WTC11 (cell line): ENCODE results near the gene TOX2. TPM values are rescaled to one million over a fixed set of nuclear protein-coding genes. Genes with fewer than 3 reads are reported as not detected.

Source experiments
- ATAC-seq: fragments of 200-7000 bp; cut with Tn5 transposase; 2 replicates; pipeline ENCODE4 v1.10.0; 2021; ENCODE audit warnings: mild to moderate bottlenecking, moderate library complexity
- CTCF ChIA-PET: fragments of 300-600 bp; sonication (Branson Sonifier 250); formaldehyde crosslinking; loops from one replicate; lab custom pipeline; 2021; ENCODE audit warnings: antibody characterized with exemption; lab: Charles Lee
- POLR2A ChIA-PET: fragments of 350-600 bp; sonication (Branson Sonifier 250); formaldehyde crosslinking; loops from one replicate; lab custom pipeline; 2021; ENCODE audit warnings: antibody characterized with exemption; lab: Charles Lee
- DNase-seq: peaks from one replicate; pipeline ENCODE4 v3.0.0; 2021; ENCODE audit warnings: low spot score
- H3K27ac Mint-ChIP-seq: 2 replicates; pipeline ENCODE4 v1.8.0; 2021; ENCODE audit warnings: mixed read lengths
- H3K27me3 Mint-ChIP-seq: 2 replicates; pipeline ENCODE4 v1.8.0; 2021; ENCODE audit warnings: low read depth, mild to moderate bottlenecking, moderate library complexity, mixed read lengths
- H3K36me3 Mint-ChIP-seq: 2 replicates; pipeline ENCODE4 v1.8.0; 2021; ENCODE audit warnings: mixed read lengths
- H3K4me1 Mint-ChIP-seq: 2 replicates; pipeline ENCODE4 v1.8.0; 2022; ENCODE audit warnings: mixed read lengths
- H3K4me3 Mint-ChIP-seq: 2 replicates; pipeline ENCODE4 v1.8.0; 2021; ENCODE audit warnings: mild to moderate bottlenecking, moderate library complexity, mixed read lengths
- H3K9me3 Mint-ChIP-seq: 2 replicates; pipeline ENCODE4 v1.8.0; 2021; ENCODE audit warnings: mixed read lengths
- ATF1 ChIP-seq: sonication (generic); formaldehyde crosslinking; IDR thresholded peaks from 2 replicates; pipeline ENCODE4 v1.8.1; 2023; ENCODE audit warnings: mild to moderate bottlenecking, moderate library complexity, missing genetic modification reagents
- CBFB ChIP-seq: sonication (generic); formaldehyde crosslinking; IDR thresholded peaks from 2 replicates; pipeline ENCODE4 v1.8.1; 2022; ENCODE audit warnings: mild to moderate bottlenecking, low read depth, missing genetic modification reagents
- CREB1 ChIP-seq: sonication (generic); formaldehyde crosslinking; IDR thresholded peaks from 2 replicates; pipeline ENCODE4 v1.8.0; 2023; ENCODE audit warnings: mild to moderate bottlenecking, missing genetic modification reagents
- ETV6 ChIP-seq: sonication (generic); formaldehyde crosslinking; IDR thresholded peaks from 2 replicates; pipeline ENCODE4 v1.8.1; 2022; ENCODE audit warnings: mild to moderate bottlenecking, missing genetic modification reagents
- FOXK1 ChIP-seq: sonication (generic); formaldehyde crosslinking; IDR thresholded peaks from 2 replicates; pipeline ENCODE4 v1.8.0; 2022; ENCODE audit warnings: mild to moderate bottlenecking, moderate library complexity, missing genetic modification reagents
- HMGA2 ChIP-seq: fragments of 250-450 bp; sonication (Bioruptor Pico); IDR thresholded peaks from 2 replicates; pipeline ENCODE4 v1.4.0; 2021; ENCODE audit warnings: mild to moderate bottlenecking, moderate library complexity
- JUN ChIP-seq: sonication (generic); formaldehyde crosslinking; IDR thresholded peaks from 2 replicates; pipeline ENCODE4 v1.8.0; 2023; ENCODE audit warnings: mild to moderate bottlenecking, missing genetic modification reagents
- NFE2L1 ChIP-seq: sonication (generic); formaldehyde crosslinking; IDR thresholded peaks from 2 replicates; pipeline ENCODE4 v1.8.1; 2023; ENCODE audit warnings: missing genetic modification reagents
- OVOL2 ChIP-seq: fragments of 250-450 bp; sonication (Bioruptor Pico); IDR thresholded peaks from 2 replicates; pipeline ENCODE4 v1.9.0; 2021; ENCODE audit warnings: mild to moderate bottlenecking, borderline replicate concordance
- RORB ChIP-seq: fragments of 250-450 bp; sonication (Bioruptor Pico); IDR thresholded peaks from 2 replicates; pipeline ENCODE4 v1.9.0; 2021; ENCODE audit warnings: mild to moderate bottlenecking
- ZNF232 ChIP-seq: sonication (generic); formaldehyde crosslinking; IDR thresholded peaks from 2 replicates; pipeline ENCODE4 v1.8.0; 2022; ENCODE audit warnings: mild to moderate bottlenecking, missing genetic modification reagents
- ZNF317 ChIP-seq: sonication (generic); formaldehyde crosslinking; IDR thresholded peaks from 2 replicates; pipeline ENCODE4 v1.8.1; 2023; ENCODE audit warnings: low read depth, mild to moderate bottlenecking, moderate library complexity, missing genetic modification reagents, borderline replicate concordance
- ZNF396 ChIP-seq: fragments of 250-450 bp; sonication (Bioruptor Pico); IDR thresholded peaks from 2 replicates; pipeline ENCODE4 v1.8.0; 2021; ENCODE audit warnings: mild to moderate bottlenecking, moderate library complexity, borderline replicate concordance
- total RNA-seq: library from RNA; stranded (reverse); gene quantifications from 3 replicates; pipeline ENCODE4 v1.2.3, GENCODE V29; 2021
- TF ChIP-seq, protein P1 (sequence below): sonication (generic); formaldehyde crosslinking; IDR thresholded peaks from 2 replicates; pipeline ENCODE4 v1.8.1; 2023; ENCODE audit warnings: mild to moderate bottlenecking, moderate library complexity, missing genetic modification reagents
- TF ChIP-seq, protein P2 (sequence below): sonication (generic); formaldehyde crosslinking; IDR thresholded peaks from 2 replicates; pipeline ENCODE4 v1.8.1; 2022; ENCODE audit warnings: missing genetic modification reagents, borderline replicate concordance
- TF ChIP-seq, protein P3 (sequence below): sonication (generic); formaldehyde crosslinking; IDR thresholded peaks from 2 replicates; pipeline ENCODE4 v1.8.1; 2023; ENCODE audit warnings: mild to moderate bottlenecking, missing genetic modification reagents
- TF ChIP-seq, protein P4 (sequence below): sonication (generic); formaldehyde crosslinking; IDR thresholded peaks from 2 replicates; pipeline ENCODE4 v1.8.1; 2023; ENCODE audit warnings: mild to moderate bottlenecking, missing genetic modification reagents, borderline replicate concordance

TOX2 gene
- total RNA-seq, 1 experiment from 2014 or later = 3.4 TPM

DNA sequence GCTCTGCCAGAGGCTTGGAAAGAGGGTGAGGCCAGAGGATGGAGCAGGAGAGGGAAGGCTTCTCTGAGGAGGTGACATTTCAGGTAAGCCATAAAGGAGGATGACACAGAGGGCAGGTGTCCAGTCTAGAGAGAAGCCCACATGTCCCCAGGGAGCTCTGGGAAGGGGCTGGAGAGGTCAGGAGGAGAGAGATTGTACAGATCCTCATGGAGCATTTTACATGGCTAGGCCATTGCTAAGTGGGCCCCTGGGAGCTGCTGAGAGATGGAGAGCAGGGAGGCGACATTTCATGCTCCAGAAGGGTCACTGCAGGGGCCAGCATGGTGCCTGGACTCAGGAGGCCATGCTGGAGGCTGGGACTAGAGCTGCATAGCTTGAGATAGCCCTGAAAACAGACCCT lies 124.5 kb downstream of the TOX2 start (continued):
- TF ChIP-seq, protein P1, sequence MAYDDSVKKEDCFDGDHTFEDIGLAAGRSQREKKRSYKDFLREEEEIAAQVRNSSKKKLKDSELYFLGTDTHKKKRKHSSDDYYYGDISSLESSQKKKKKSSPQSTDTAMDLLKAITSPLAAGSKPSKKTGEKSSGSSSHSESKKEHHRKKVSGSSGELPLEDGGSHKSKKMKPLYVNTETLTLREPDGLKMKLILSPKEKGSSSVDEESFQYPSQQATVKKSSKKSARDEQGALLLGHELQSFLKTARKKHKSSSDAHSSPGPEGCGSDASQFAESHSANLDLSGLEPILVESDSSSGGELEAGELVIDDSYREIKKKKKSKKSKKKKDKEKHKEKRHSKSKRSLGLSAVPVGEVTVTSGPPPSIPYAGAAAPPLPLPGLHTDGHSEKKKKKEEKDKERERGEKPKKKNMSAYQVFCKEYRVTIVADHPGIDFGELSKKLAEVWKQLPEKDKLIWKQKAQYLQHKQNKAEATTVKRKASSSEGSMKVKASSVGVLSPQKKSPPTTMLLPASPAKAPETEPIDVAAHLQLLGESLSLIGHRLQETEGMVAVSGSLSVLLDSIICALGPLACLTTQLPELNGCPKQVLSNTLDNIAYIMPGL (CRISPR knock-in tag) = no peak
- TF ChIP-seq ETV6 (CRISPR knock-in tag) (no peak), ZNF232 (no peak)
- TF ChIP-seq, protein P2, sequence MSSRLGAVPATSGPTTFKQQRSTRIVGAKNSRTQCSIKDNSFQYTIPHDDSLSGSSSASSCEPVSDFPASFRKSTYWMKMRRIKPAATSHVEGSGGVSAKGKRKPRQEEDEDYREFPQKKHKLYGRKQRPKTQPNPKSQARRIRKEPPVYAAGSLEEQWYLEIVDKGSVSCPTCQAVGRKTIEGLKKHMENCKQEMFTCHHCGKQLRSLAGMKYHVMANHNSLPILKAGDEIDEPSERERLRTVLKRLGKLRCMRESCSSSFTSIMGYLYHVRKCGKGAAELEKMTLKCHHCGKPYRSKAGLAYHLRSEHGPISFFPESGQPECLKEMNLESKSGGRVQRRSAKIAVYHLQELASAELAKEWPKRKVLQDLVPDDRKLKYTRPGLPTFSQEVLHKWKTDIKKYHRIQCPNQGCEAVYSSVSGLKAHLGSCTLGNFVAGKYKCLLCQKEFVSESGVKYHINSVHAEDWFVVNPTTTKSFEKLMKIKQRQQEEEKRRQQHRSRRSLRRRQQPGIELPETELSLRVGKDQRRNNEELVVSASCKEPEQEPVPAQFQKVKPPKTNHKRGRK (CRISPR knock-in tag) = no peak

DNA sequence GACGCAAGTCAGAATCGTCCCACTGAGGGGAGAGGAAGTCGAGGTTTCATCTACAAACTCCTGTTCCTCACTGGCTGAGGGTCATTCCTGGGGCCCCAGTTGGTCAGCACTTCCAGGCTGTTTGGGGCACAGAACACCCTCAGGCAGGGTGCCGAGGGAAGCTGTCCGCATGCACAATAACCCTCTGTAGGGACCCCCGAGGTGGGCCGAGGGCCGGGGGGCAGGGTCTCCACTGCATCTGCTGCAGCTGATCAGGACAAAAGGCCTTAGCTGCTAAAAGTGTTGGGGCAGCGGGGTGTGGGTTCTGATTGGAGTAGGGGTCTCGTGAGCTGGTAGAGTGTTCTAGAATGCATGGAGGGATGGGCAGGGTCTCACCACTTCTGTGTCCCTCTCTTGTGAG lies 125.1 kb downstream of the TOX2 start:
- Mint-ChIP-seq H3K36me3 (no peaks in the 10 kb centered on the region), H3K9me3 (peaks cover 3% of the 10 kb centered on the region), H3K4me3 (no peak overlapping the region), H3K27me3 (peaks cover 2% of the 10 kb centered on the region; the same call in 1 of the 2 replicates), H3K27ac (no peak overlapping the region), H3K4me1 (0 out of 2 replicates have a peak, but pooled peaks cover 2% of the 10 kb centered on the region)
- ChIA-PET CTCF (interaction anchor here (0.9 kb wide), 1 partner anchor 13 kb away, joined by 3 read pairs; no protein-coding TSS in a partner anchor), POLR2A (no interaction called here)
- DNase-seq = no peak
- ATAC-seq = no peak
- no peak for TF ChIP-seq CBFB
- TF ChIP-seq RORB = no peak
- TF ChIP-seq, protein P3, sequence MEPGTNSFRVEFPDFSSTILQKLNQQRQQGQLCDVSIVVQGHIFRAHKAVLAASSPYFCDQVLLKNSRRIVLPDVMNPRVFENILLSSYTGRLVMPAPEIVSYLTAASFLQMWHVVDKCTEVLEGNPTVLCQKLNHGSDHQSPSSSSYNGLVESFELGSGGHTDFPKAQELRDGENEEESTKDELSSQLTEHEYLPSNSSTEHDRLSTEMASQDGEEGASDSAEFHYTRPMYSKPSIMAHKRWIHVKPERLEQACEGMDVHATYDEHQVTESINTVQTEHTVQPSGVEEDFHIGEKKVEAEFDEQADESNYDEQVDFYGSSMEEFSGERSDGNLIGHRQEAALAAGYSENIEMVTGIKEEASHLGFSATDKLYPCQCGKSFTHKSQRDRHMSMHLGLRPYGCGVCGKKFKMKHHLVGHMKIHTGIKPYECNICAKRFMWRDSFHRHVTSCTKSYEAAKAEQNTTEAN = no peak
- no peak for TF ChIP-seq NFE2L1 (CRISPR knock-in tag)
- TF ChIP-seq, protein P4, sequence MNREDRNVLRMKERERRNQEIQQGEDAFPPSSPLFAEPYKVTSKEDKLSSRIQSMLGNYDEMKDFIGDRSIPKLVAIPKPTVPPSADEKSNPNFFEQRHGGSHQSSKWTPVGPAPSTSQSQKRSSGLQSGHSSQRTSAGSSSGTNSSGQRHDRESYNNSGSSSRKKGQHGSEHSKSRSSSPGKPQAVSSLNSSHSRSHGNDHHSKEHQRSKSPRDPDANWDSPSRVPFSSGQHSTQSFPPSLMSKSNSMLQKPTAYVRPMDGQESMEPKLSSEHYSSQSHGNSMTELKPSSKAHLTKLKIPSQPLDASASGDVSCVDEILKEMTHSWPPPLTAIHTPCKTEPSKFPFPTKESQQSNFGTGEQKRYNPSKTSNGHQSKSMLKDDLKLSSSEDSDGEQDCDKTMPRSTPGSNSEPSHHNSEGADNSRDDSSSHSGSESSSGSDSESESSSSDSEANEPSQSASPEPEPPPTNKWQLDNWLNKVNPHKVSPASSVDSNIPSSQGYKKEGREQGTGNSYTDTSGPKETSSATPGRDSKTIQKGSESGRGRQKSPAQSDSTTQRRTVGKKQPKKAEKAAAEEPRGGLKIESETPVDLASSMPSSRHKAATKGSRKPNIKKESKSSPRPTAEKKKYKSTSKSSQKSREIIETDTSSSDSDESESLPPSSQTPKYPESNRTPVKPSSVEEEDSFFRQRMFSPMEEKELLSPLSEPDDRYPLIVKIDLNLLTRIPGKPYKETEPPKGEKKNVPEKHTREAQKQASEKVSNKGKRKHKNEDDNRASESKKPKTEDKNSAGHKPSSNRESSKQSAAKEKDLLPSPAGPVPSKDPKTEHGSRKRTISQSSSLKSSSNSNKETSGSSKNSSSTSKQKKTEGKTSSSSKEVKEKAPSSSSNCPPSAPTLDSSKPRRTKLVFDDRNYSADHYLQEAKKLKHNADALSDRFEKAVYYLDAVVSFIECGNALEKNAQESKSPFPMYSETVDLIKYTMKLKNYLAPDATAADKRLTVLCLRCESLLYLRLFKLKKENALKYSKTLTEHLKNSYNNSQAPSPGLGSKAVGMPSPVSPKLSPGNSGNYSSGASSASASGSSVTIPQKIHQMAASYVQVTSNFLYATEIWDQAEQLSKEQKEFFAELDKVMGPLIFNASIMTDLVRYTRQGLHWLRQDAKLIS = no peak
- TF ChIP-seq JUN (CRISPR knock-in tag) = no peak
- no peak for TF ChIP-seq ZNF317 (CRISPR knock-in tag)
- TF ChIP-seq HMGA2 (CRISPR knock-in tag) = no peak
- no peak for TF ChIP-seq ZNF396 (CRISPR knock-in tag)
- TF ChIP-seq FOXK1 (CRISPR knock-in tag) = no peak
- no peak for TF ChIP-seq CREB1 (CRISPR knock-in tag)

DNA sequence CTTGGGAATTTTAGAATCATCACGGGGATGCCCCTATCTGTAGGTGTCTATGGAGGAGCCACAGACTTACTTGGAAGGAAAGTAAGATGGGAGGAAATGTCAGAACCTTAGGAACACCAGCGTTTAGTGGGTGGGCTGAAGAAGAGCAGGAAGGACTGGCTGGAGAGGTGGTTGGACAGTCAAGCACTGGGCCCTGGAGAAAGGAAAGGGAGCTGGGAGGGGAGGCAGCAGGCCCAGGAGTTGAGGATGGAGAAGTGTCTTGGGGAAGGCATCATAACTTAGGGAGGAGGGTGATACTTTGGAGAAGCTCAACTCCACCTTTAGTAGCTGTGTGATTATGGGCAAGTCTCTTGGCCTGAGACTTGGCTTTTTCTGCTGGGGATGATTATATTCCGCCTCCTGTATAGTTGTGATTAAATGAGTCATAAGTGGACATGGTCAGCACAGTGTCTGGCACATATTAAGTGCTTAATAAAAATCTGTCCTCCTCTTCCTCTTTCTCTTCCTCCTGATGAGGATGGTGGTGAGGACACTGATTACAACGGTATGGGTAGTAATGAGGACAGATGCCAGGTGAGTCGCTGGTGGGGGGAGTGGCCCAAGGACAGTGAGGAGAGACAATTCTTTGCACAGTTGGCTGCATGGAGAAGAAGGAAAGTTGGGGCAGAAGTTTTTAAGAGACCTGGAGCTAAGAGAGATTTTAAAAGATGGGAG lies 125.7 kb downstream of the TOX2 start:
- Mint-ChIP-seq H3K27me3 (peaks cover 2% of the 10 kb centered on the region; the same call in 1 of the 2 replicates), H3K27ac (no peak overlapping the region), H3K36me3 (no peaks in the 10 kb centered on the region), H3K4me1 (0 out of 2 replicates have a peak, but pooled peaks cover 2% of the 10 kb centered on the region), H3K4me3 (no peak overlapping the region), H3K9me3 (peaks cover 3% of the 10 kb centered on the region)
- DNase-seq (no peak), ATAC-seq (no peak)
- ChIA-PET CTCF (interaction anchor here (0.6 to 0.9 kb wide), 3 partner anchors 14 to 584 kb away, joined by 3 to 4 read pairs (median 3); no protein-coding TSS in a partner anchor), POLR2A (no interaction called here)
- TF ChIP-seq, protein P1 (CRISPR knock-in tag) = no peak
- TF ChIP-seq ATF1 (CRISPR knock-in tag) (no peak), OVOL2 (CRISPR knock-in tag) (no peak)
